Measurements from ENCODE around the gene CRYGC. TPM values are rescaled to one million over a fixed set of nuclear protein-coding genes. Genes with fewer than 3 reads are reported as not detected.

Gene CRYGC
- total and polyA plus RNA-seq, 2 of the 13 experiments (the other 11 are each of a cell fraction or from before 2014, with no cell fraction given), result 0.20 to 0.27 TPM

DNA sequence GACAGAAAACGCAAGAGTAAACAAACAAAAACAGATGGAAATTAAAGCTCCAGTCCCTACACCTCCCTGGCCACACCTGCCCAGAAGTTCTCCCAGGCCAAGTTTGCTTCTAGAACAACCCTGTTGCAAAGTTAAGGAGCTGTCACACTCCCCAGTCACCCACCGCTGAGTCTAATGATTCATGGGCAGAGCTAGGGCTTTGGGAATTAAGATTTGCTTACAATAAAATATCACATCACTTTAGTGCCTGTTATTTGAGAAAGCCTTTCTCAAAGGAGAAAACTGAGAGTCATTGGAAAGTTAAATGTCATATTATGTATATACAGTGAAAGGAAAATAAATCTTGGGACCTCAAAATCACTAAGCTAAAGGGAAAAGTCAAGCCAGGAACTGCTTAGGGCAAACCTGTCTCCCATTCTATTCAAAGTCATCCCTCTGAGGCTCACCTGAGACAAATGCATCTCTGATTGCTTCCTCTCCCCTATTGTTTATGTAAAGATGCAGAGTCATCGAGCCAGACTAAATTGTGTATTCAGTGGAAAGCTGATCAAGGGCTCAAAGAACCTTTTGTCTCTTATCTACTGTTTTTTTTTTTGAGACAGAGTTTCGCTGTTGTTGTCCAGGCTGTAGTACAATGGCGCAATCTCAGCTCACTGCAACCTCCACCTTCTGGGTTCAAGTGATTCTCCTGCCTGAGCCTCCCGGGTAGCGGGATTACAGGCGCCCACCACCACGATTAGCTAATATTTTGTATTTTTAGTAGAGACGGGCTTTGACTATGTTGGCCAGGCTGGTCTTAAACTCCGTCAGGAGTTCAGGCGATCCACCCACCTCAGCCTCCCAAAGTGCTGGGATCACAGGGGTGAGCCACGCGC lies 13.5 kb upstream of the CRYGC start (continued):
- TF ChIP-seq FOXP1 (IDR thresholded peaks at IDR 0.05), result peak; percentile 84
- peak; percentile 80 for TF ChIP-seq FOXP1 (CRISPR knock-in tag; IDR thresholded peaks at IDR 0.05)
- TF ChIP-seq, protein P1, sequence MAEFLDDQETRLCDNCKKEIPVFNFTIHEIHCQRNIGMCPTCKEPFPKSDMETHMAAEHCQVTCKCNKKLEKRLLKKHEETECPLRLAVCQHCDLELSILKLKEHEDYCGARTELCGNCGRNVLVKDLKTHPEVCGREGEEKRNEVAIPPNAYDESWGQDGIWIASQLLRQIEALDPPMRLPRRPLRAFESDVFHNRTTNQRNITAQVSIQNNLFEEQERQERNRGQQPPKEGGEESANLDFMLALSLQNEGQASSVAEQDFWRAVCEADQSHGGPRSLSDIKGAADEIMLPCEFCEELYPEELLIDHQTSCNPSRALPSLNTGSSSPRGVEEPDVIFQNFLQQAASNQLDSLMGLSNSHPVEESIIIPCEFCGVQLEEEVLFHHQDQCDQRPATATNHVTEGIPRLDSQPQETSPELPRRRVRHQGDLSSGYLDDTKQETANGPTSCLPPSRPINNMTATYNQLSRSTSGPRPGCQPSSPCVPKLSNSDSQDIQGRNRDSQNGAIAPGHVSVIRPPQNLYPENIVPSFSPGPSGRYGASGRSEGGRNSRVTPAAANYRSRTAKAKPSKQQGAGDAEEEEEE (CRISPR knock-in tag; IDR thresholded peaks at IDR 0.05; ENCODE audit: borderline replicate concordance), result no peak
- TF ChIP-seq POGZ (CRISPR knock-in tag; IDR thresholded peaks at IDR 0.05), result peak; percentile 75
- no peak for TF ChIP-seq HNRNPK (IDR thresholded peaks at IDR 0.05; ENCODE audit: low read depth, low read length, poor library complexity, severe bottlenecking)
- TF ChIP-seq, protein P2, sequence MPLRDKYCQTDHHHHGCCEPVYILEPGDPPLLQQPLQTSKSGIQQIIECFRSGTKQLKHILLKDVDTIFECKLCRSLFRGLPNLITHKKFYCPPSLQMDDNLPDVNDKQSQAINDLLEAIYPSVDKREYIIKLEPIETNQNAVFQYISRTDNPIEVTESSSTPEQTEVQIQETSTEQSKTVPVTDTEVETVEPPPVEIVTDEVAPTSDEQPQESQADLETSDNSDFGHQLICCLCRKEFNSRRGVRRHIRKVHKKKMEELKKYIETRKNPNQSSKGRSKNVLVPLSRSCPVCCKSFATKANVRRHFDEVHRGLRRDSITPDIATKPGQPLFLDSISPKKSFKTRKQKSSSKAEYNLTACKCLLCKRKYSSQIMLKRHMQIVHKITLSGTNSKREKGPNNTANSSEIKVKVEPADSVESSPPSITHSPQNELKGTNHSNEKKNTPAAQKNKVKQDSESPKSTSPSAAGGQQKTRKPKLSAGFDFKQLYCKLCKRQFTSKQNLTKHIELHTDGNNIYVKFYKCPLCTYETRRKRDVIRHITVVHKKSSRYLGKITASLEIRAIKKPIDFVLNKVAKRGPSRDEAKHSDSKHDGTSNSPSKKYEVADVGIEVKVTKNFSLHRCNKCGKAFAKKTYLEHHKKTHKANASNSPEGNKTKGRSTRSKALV (CRISPR knock-in tag; IDR thresholded peaks at IDR 0.05), result 0 out of 2 replicates have a peak, but pooled peaks have one; percentile 27
- TF ChIP-seq ZBTB7B (CRISPR knock-in tag; IDR thresholded peaks at IDR 0.05), result no peak
- peak; percentile 99 for TF ChIP-seq ZMYM3 (CRISPR knock-in tag; IDR thresholded peaks at IDR 0.05)
- 0 out of 2 replicates have a peak, but pooled peaks have one; percentile 29 for TF ChIP-seq YEATS4 (CRISPR knock-in tag; IDR thresholded peaks at IDR 0.05; ENCODE audit: borderline replicate concordance)
- TF ChIP-seq RELA (CRISPR knock-in tag; IDR thresholded peaks at IDR 0.05), result no peak
- TF ChIP-seq ZNF788 (CRISPR knock-in tag; IDR thresholded peaks at IDR 0.05; ENCODE audit: borderline replicate concordance), result no peak; the same call in 1 of the 2 replicates
- TF ChIP-seq, protein P3, sequence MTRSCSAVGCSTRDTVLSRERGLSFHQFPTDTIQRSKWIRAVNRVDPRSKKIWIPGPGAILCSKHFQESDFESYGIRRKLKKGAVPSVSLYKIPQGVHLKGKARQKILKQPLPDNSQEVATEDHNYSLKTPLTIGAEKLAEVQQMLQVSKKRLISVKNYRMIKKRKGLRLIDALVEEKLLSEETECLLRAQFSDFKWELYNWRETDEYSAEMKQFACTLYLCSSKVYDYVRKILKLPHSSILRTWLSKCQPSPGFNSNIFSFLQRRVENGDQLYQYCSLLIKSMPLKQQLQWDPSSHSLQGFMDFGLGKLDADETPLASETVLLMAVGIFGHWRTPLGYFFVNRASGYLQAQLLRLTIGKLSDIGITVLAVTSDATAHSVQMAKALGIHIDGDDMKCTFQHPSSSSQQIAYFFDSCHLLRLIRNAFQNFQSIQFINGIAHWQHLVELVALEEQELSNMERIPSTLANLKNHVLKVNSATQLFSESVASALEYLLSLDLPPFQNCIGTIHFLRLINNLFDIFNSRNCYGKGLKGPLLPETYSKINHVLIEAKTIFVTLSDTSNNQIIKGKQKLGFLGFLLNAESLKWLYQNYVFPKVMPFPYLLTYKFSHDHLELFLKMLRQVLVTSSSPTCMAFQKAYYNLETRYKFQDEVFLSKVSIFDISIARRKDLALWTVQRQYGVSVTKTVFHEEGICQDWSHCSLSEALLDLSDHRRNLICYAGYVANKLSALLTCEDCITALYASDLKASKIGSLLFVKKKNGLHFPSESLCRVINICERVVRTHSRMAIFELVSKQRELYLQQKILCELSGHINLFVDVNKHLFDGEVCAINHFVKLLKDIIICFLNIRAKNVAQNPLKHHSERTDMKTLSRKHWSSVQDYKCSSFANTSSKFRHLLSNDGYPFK (CRISPR knock-in tag; IDR thresholded peaks at IDR 0.05; ENCODE audit: borderline replicate concordance), result no peak
- no peak for TF ChIP-seq ELF4 (CRISPR knock-in tag; IDR thresholded peaks at IDR 0.05; ENCODE audit: borderline replicate concordance)
- TF ChIP-seq TGIF2 (CRISPR knock-in tag; IDR thresholded peaks at IDR 0.05), result no peak
- TF ChIP-seq, protein P4, sequence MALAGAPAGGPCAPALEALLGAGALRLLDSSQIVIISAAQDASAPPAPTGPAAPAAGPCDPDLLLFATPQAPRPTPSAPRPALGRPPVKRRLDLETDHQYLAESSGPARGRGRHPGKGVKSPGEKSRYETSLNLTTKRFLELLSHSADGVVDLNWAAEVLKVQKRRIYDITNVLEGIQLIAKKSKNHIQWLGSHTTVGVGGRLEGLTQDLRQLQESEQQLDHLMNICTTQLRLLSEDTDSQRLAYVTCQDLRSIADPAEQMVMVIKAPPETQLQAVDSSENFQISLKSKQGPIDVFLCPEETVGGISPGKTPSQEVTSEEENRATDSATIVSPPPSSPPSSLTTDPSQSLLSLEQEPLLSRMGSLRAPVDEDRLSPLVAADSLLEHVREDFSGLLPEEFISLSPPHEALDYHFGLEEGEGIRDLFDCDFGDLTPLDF (CRISPR knock-in tag; IDR thresholded peaks at IDR 0.05), result no peak
- TF ChIP-seq, protein P5, sequence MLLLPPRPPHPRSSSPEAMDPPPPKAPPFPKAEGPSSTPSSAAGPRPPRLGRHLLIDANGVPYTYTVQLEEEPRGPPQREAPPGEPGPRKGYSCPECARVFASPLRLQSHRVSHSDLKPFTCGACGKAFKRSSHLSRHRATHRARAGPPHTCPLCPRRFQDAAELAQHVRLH (CRISPR knock-in tag; IDR thresholded peaks at IDR 0.05; ENCODE audit: borderline replicate concordance, low read depth), result peak; percentile 51; the same call in 1 of the 2 replicates
- no peak for TF ChIP-seq PITX1 (CRISPR knock-in tag; IDR thresholded peaks at IDR 0.05)
- TF ChIP-seq ZNF282 (IDR thresholded peaks at IDR 0.05; ENCODE audit: partially characterized antibody), result no peak
- no peak for TF ChIP-seq ZNF589 (CRISPR knock-in tag; conservative IDR thresholded peaks at IDR 0.05)
- TF ChIP-seq, protein P6, sequence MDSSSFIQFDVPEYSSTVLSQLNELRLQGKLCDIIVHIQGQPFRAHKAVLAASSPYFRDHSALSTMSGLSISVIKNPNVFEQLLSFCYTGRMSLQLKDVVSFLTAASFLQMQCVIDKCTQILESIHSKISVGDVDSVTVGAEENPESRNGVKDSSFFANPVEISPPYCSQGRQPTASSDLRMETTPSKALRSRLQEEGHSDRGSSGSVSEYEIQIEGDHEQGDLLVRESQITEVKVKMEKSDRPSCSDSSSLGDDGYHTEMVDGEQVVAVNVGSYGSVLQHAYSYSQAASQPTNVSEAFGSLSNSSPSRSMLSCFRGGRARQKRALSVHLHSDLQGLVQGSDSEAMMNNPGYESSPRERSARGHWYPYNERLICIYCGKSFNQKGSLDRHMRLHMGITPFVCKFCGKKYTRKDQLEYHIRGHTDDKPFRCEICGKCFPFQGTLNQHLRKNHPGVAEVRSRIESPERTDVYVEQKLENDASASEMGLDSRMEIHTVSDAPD (CRISPR knock-in tag; IDR thresholded peaks at IDR 0.05), result no peak

All from HepG2 (cell line).